ENCODE results near the gene ITPR2. TPM values are rescaled to one million over a fixed set of nuclear protein-coding genes. Genes with fewer than 3 reads are reported as not detected.

ITPR2 gene
- total RNA-seq, 1 donor from 2014 or later = 77.9 TPM

- H3K4me1 Mint-ChIP-seq (ENCODE audit: low read depth, unreplicated experiment) = peaks cover 6% of the 10 kb centered on the region
- H3K9me3 Mint-ChIP-seq (ENCODE audit: unreplicated experiment) = peaks cover 2% of the 10 kb centered on the region
These were observed 88.1 kb downstream of the ITPR2 start for GRCh38 chr12:26744697-26745440.

DNA sequence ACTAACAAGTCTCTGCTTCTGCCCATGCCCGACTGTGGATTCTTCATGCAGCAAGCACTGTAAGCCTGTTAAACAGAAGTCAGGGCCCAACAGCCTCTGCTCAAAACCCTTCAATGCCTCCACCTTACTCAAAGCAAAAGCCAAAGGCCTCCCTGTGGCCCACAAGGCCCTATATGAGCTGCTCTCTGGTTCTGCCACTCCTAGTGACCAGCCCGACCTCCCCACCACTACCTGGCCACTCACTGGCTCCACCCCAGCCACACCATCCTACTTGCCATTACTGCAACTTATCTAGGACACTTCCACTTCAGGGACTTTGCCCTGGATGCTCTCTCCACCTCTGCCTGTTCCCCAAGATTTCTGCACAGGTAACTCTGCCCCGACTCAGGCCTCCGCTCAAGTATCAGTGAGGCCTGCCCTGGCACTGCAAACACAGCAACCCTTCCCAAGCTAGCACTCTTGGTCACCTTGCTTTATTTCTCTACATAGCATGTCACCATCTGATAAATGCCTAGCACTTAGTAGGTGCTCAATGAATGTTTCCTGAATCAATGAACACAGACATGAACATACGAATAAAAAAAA lies 88.9 kb downstream of the ITPR2 start:
- Mint-ChIP-seq H3K4me3 (ENCODE audit: unreplicated experiment) (no peak overlapping the region), H3K27ac (ENCODE audit: unreplicated experiment) (no peak overlapping the region), H3K4me1 (ENCODE audit: low read depth, unreplicated experiment) (peaks cover 6% of the 10 kb centered on the region), H3K9me3 (ENCODE audit: unreplicated experiment) (peaks cover 2% of the 10 kb centered on the region), H3K27me3 (ENCODE audit: unreplicated experiment) (peaks cover 3% of the 10 kb centered on the region), H3K36me3 (ENCODE audit: unreplicated experiment) (no peaks in the 10 kb centered on the region)
- TF ChIP-seq CTCF (IDR thresholded peaks at IDR 0.05; ENCODE audit: partially characterized antibody, unreplicated experiment) = no peak
- DNase-seq = no peak

More at GRCh38 chr12:26744697-26745440, 88.1 kb downstream of the ITPR2 start:
- no peak for DNase-seq
- H3K36me3 Mint-ChIP-seq (ENCODE audit: unreplicated experiment) = no peaks in the 10 kb centered on the region
- peaks cover 3% of the 10 kb centered on the region for H3K27me3 Mint-ChIP-seq (ENCODE audit: unreplicated experiment)
- no peak overlapping the region for H3K4me3 Mint-ChIP-seq (ENCODE audit: unreplicated experiment)
- no peak overlapping the region for H3K27ac Mint-ChIP-seq (ENCODE audit: unreplicated experiment)
- no peak for TF ChIP-seq CTCF (IDR thresholded peaks at IDR 0.05; ENCODE audit: partially characterized antibody, unreplicated experiment)

- Mint-ChIP-seq H3K4me1 (ENCODE audit: low read depth, unreplicated experiment) (peaks cover 6% of the 10 kb centered on the region), H3K4me3 (ENCODE audit: unreplicated experiment) (no peak overlapping the region), H3K36me3 (ENCODE audit: unreplicated experiment) (no peaks in the 10 kb centered on the region), H3K9me3 (ENCODE audit: unreplicated experiment) (no peaks in the 10 kb centered on the region), H3K27ac (ENCODE audit: unreplicated experiment) (peak overlapping the region; percentile 57), H3K27me3 (ENCODE audit: unreplicated experiment) (peaks cover 3% of the 10 kb centered on the region)
- DNase-seq = no peak
- TF ChIP-seq CTCF (IDR thresholded peaks at IDR 0.05; ENCODE audit: partially characterized antibody, unreplicated experiment) = no peak
These were observed 91.3 kb downstream of the ITPR2 start for GRCh38 chr12:26741584-26742227.

- no peak for DNase-seq
- Mint-ChIP-seq H3K27ac (ENCODE audit: unreplicated experiment) (no peak overlapping the region), H3K27me3 (ENCODE audit: unreplicated experiment) (peaks cover 3% of the 10 kb centered on the region), H3K4me3 (ENCODE audit: unreplicated experiment) (no peak overlapping the region), H3K4me1 (ENCODE audit: low read depth, unreplicated experiment) (peaks cover 2% of the 10 kb centered on the region), H3K36me3 (ENCODE audit: unreplicated experiment) (no peaks in the 10 kb centered on the region), H3K9me3 (ENCODE audit: unreplicated experiment) (no peaks in the 10 kb centered on the region)
- no peak for TF ChIP-seq CTCF (IDR thresholded peaks at IDR 0.05; ENCODE audit: partially characterized antibody, unreplicated experiment)
These were observed 92.0 kb downstream of the ITPR2 start for GRCh38 chr12:26740991-26741390.

DNA sequence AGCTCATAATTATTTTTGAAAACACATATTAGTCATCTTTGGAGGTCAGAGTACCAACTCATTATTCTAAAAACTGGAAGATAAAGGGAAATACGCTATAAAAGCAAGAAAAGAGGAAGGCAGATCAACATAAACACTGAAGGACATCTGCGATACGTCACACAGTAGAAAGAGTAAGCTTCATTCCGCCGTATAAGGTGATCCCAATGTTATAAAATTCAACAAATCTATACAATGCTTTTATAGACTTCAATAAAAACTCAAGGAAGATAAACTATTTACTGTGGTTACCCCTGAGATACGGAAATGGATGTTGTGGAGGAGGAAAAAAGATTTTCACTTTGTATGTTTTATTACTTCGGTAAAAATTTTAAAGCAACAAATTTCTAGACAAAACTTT lies 92.6 kb downstream of the ITPR2 start:
- Mint-ChIP-seq H3K27me3 (ENCODE audit: unreplicated experiment) (peaks cover 3% of the 10 kb centered on the region), H3K9me3 (ENCODE audit: unreplicated experiment) (no peaks in the 10 kb centered on the region), H3K36me3 (ENCODE audit: unreplicated experiment) (no peaks in the 10 kb centered on the region), H3K4me3 (ENCODE audit: unreplicated experiment) (no peak overlapping the region), H3K4me1 (ENCODE audit: low read depth, unreplicated experiment) (peaks cover 2% of the 10 kb centered on the region), H3K27ac (ENCODE audit: unreplicated experiment) (no peak overlapping the region)
- TF ChIP-seq CTCF (IDR thresholded peaks at IDR 0.05; ENCODE audit: partially characterized antibody, unreplicated experiment) = no peak
- no peak for DNase-seq

All from glutamatergic neuron (in vitro differentiated cells).